WTC11 (cell line): ENCODE measurements around the gene DKC1. TPM values are rescaled to one million over a fixed set of nuclear protein-coding genes. Genes with fewer than 3 reads are reported as not detected.

Source experiments
- ATAC-seq: fragments of 200-7000 bp; cut with Tn5 transposase; 2 replicates; pipeline ENCODE4 v1.10.0; 2021; ENCODE audit warnings: mild to moderate bottlenecking, moderate library complexity
- CTCF ChIA-PET: fragments of 300-600 bp; sonication (Branson Sonifier 250); formaldehyde crosslinking; loops from one replicate; lab custom pipeline; 2021; ENCODE audit warnings: antibody characterized with exemption; lab: Charles Lee
- POLR2A ChIA-PET: fragments of 350-600 bp; sonication (Branson Sonifier 250); formaldehyde crosslinking; loops from one replicate; lab custom pipeline; 2021; ENCODE audit warnings: antibody characterized with exemption; lab: Charles Lee
- DNase-seq: peaks from one replicate; pipeline ENCODE4 v3.0.0; 2021; ENCODE audit warnings: low spot score
- H3K27ac Mint-ChIP-seq: 2 replicates; pipeline ENCODE4 v1.8.0; 2021; ENCODE audit warnings: mixed read lengths
- H3K27me3 Mint-ChIP-seq: 2 replicates; pipeline ENCODE4 v1.8.0; 2021; ENCODE audit warnings: low read depth, mild to moderate bottlenecking, moderate library complexity, mixed read lengths
- H3K36me3 Mint-ChIP-seq: 2 replicates; pipeline ENCODE4 v1.8.0; 2021; ENCODE audit warnings: mixed read lengths
- H3K4me1 Mint-ChIP-seq: 2 replicates; pipeline ENCODE4 v1.8.0; 2022; ENCODE audit warnings: mixed read lengths
- H3K4me3 Mint-ChIP-seq: 2 replicates; pipeline ENCODE4 v1.8.0; 2021; ENCODE audit warnings: mild to moderate bottlenecking, moderate library complexity, mixed read lengths
- H3K9me3 Mint-ChIP-seq: 2 replicates; pipeline ENCODE4 v1.8.0; 2021; ENCODE audit warnings: mixed read lengths
- CREB1 ChIP-seq: sonication (generic); formaldehyde crosslinking; IDR thresholded peaks from 2 replicates; pipeline ENCODE4 v1.8.0; 2023; ENCODE audit warnings: mild to moderate bottlenecking, missing genetic modification reagents
- CTCF ChIP-seq: fragments of 200-600 bp; IDR thresholded peaks from 2 replicates; pipeline ENCODE4 v1.8.0; 2022; ENCODE audit warnings: antibody characterized with exemption
- EMX1 ChIP-seq: fragments of 250-450 bp; sonication (Bioruptor Pico); IDR thresholded peaks from 2 replicates; pipeline ENCODE4 v1.8.0; 2021; ENCODE audit warnings: mild to moderate bottlenecking
- ERG ChIP-seq: fragments of 250-450 bp; sonication (Bioruptor Pico); IDR thresholded peaks from 2 replicates; pipeline ENCODE4 v1.8.0; 2021; ENCODE audit warnings: mild to moderate bottlenecking
- MXD4 ChIP-seq: fragments of 250-450 bp; sonication (Bioruptor Pico); IDR thresholded peaks from 2 replicates; pipeline ENCODE4 v1.8.0; 2021; ENCODE audit warnings: mild to moderate bottlenecking, moderate library complexity, borderline replicate concordance
- NFE2L1 ChIP-seq: sonication (generic); formaldehyde crosslinking; IDR thresholded peaks from 2 replicates; pipeline ENCODE4 v1.8.1; 2023; ENCODE audit warnings: missing genetic modification reagents
- TCF7 ChIP-seq: sonication (generic); formaldehyde crosslinking; IDR thresholded peaks from 2 replicates; pipeline ENCODE4 v1.8.0; 2022; ENCODE audit warnings: mild to moderate bottlenecking, low read depth, missing genetic modification reagents, moderate library complexity
- ZNF219 ChIP-seq: sonication (generic); formaldehyde crosslinking; IDR thresholded peaks from 2 replicates; pipeline ENCODE4 v1.8.0; 2023; ENCODE audit warnings: missing genetic modification reagents, mild to moderate bottlenecking, borderline replicate concordance
- ZNF317 ChIP-seq: sonication (generic); formaldehyde crosslinking; IDR thresholded peaks from 2 replicates; pipeline ENCODE4 v1.8.1; 2023; ENCODE audit warnings: low read depth, mild to moderate bottlenecking, moderate library complexity, missing genetic modification reagents, borderline replicate concordance
- ZNF512 ChIP-seq: sonication (generic); formaldehyde crosslinking; IDR thresholded peaks from 2 replicates; pipeline ENCODE4 v1.8.1; 2022; ENCODE audit warnings: missing genetic modification reagents, borderline replicate concordance
- total RNA-seq: library from RNA; stranded (reverse); gene quantifications from 3 replicates; pipeline ENCODE4 v1.2.3, GENCODE V29; 2021
- TF ChIP-seq, protein P1 (sequence below): sonication (generic); formaldehyde crosslinking; conservative IDR thresholded peaks from 2 replicates; pipeline ENCODE4 v1.8.1; 2023; ENCODE audit warnings: mild to moderate bottlenecking, low read depth, missing genetic modification reagents, moderate library complexity
- TF ChIP-seq, protein P2 (sequence below): sonication (generic); formaldehyde crosslinking; IDR thresholded peaks from 2 replicates; pipeline ENCODE4 v1.8.0; 2022; ENCODE audit warnings: mild to moderate bottlenecking, missing genetic modification reagents

Gene DKC1
- total RNA-seq, 1 experiment from 2014 or later = 123 TPM

DNA sequence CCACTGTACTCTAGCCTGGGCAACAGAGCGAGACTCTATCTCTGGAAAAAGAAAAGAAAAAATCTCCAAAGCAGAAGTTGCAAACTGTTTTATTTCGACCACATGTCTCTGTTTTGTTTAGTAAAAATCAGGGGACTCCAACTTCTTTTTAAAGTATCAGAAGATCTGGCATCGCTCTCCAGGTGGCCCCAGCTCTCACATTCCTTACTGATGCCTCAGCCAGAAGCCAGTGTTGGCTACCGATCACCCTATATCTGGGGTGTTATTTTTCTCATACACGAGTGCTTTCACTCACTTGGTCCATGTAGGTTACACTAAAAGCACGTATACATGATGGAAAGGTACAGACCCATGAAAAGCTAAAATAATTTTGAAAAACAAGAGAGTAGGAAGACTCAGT is 34.3 kb downstream of the DKC1 start (continued):
- no peak for TF ChIP-seq ZNF219 (CRISPR knock-in tag)
- no peak for TF ChIP-seq ZNF512 (CRISPR knock-in tag)
- no peak for TF ChIP-seq CTCF
- TF ChIP-seq MXD4 (CRISPR knock-in tag) = no peak
- TF ChIP-seq ERG (CRISPR knock-in tag) = no peak

- peaks cover 41% of the 10 kb centered on the region for H3K4me1 Mint-ChIP-seq
- no peaks in the 10 kb centered on the region for H3K9me3 Mint-ChIP-seq
- peaks cover 69% of the 10 kb centered on the region for H3K27me3 Mint-ChIP-seq
- H3K36me3 Mint-ChIP-seq = 0 out of 2 replicates have a peak, but pooled peaks cover 2% of the 10 kb centered on the region
- H3K4me3 Mint-ChIP-seq = peak overlapping the region; percentile 18; the same call in 1 of the 2 replicates
- H3K27ac Mint-ChIP-seq = peak overlapping the region; percentile 85
- ChIA-PET CTCF (no interaction called here), POLR2A (no interaction called here)
- no peak for DNase-seq
- no peak for TF ChIP-seq ZNF317 (CRISPR knock-in tag)
- TF ChIP-seq, protein P1, sequence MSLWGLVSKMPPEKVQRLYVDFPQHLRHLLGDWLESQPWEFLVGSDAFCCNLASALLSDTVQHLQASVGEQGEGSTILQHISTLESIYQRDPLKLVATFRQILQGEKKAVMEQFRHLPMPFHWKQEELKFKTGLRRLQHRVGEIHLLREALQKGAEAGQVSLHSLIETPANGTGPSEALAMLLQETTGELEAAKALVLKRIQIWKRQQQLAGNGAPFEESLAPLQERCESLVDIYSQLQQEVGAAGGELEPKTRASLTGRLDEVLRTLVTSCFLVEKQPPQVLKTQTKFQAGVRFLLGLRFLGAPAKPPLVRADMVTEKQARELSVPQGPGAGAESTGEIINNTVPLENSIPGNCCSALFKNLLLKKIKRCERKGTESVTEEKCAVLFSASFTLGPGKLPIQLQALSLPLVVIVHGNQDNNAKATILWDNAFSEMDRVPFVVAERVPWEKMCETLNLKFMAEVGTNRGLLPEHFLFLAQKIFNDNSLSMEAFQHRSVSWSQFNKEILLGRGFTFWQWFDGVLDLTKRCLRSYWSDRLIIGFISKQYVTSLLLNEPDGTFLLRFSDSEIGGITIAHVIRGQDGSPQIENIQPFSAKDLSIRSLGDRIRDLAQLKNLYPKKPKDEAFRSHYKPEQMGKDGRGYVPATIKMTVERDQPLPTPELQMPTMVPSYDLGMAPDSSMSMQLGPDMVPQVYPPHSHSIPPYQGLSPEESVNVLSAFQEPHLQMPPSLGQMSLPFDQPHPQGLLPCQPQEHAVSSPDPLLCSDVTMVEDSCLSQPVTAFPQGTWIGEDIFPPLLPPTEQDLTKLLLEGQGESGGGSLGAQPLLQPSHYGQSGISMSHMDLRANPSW (CRISPR knock-in tag) = no peak
- TF ChIP-seq TCF7 (CRISPR knock-in tag) = no peak
- TF ChIP-seq MXD4 (CRISPR knock-in tag) = no peak
- TF ChIP-seq NFE2L1 (CRISPR knock-in tag) = no peak
- TF ChIP-seq, protein P2, sequence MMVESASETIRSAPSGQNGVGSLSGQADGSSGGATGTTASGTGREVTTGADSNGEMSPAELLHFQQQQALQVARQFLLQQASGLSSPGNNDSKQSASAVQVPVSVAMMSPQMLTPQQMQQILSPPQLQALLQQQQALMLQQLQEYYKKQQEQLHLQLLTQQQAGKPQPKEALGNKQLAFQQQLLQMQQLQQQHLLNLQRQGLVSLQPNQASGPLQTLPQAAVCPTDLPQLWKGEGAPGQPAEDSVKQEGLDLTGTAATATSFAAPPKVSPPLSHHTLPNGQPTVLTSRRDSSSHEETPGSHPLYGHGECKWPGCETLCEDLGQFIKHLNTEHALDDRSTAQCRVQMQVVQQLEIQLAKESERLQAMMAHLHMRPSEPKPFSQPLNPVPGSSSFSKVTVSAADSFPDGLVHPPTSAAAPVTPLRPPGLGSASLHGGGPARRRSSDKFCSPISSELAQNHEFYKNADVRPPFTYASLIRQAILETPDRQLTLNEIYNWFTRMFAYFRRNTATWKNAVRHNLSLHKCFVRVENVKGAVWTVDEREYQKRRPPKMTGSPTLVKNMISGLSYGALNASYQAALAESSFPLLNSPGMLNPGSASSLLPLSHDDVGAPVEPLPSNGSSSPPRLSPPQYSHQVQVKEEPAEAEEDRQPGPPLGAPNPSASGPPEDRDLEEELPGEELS (CRISPR knock-in tag) = no peak
- no peak for TF ChIP-seq EMX1 (CRISPR knock-in tag)
- no peak for TF ChIP-seq CTCF
- no peak for TF ChIP-seq CREB1 (CRISPR knock-in tag)
- ATAC-seq = peak; percentile 80
Observed at GRCh38 chrX:154799556-154800348, 37.1 kb downstream of the DKC1 start.
